GM12878 (cell line): Measurements from ENCODE around the gene COA1. TPM values are rescaled to one million over a fixed set of nuclear protein-coding genes. Genes with fewer than 3 reads are reported as not detected.

Experiments used
- ATAC-seq: fragments of 200-7000 bp; cut with Tn5 transposase; 3 replicates; pipeline ENCODE4 v1.9.1; 2020; ENCODE audit warnings: mild to moderate bottlenecking, moderate library complexity
- BruUV-seq: library from RNA; stranded (reverse); fragments of 400-500 nt; replicated peaks from 2 replicates; lab custom pipeline; 2021; lab: Mats Ljungman, UMichigan
- CTCF ChIA-PET: fragments of 300-600 bp; sonication (Branson Sonifier 250); formaldehyde crosslinking; extraction: SDS; loops from one replicate; lab custom pipeline; 2021; ENCODE audit warnings: inconsistent platforms; lab: Yijun Ruan, JAX
- POLR2A ChIA-PET: fragments of 350-600 bp; formaldehyde crosslinking; extraction: SDS; loops from one replicate; lab custom pipeline; 2021; ENCODE audit warnings: inconsistent platforms; lab: Charles Lee
- RAD21 ChIA-PET: fragments of 300-600 bp; sonication (Branson Sonifier 250); formaldehyde crosslinking; loops from one replicate; lab custom pipeline; 2023; ENCODE audit warnings: antibody characterized with exemption; ENCODE audit not compliant: unreplicated experiment; lab: Charles Lee
- SMC1A ChIA-PET: fragments of 300-600 bp; sonication (Branson Sonifier 250); formaldehyde crosslinking; loops from one replicate; lab custom pipeline; 2023; ENCODE audit not compliant: unreplicated experiment, uncharacterized antibody; lab: Charles Lee
- DNase-seq: peaks from one replicate; pipeline ENCODE4 v3.0.0-alpha.2; 2011; ENCODE audit warnings: low read depth, low spot score
- FAIRE-seq: peaks from 3 replicates; lab custom pipeline; 2011; peaks lifted over from hg19 to GRCh38; lab: Jason Lieb, UNC
- H2AFZ ChIP-seq: 2 replicates; pipeline ENCODE4 v1.6.0; 2011; ENCODE audit warnings: low read depth, low read length, control low read depth; ENCODE audit not compliant: control insufficient read depth
- H3K27ac ChIP-seq: 2 replicates; pipeline ENCODE4 v1.5.1; 2011; ENCODE audit warnings: control low read depth; ENCODE audit not compliant: control insufficient read depth, insufficient read depth
- H3K27me3 ChIP-seq, 2 experiments: replicated peaks in 1 of 2; 2 replicates each; pipeline versions ENCODE4 v1.6.0 to v1.6.1; 2011; ENCODE audit warnings: low read length in 1 of 2; ENCODE audit not compliant: control insufficient read depth in 2 of 2, insufficient read depth in 2 of 2
- H3K36me3 ChIP-seq, 2 experiments: 2 replicates each; pipeline ENCODE4 v1.5.1; 2011; ENCODE audit warnings: low read length in 1 of 2; ENCODE audit not compliant: control insufficient read depth in 2 of 2, insufficient read depth in 2 of 2
- H3K4me1 ChIP-seq: 2 replicates; pipeline ENCODE4 v1.6.1; 2011; ENCODE audit warnings: mild to moderate bottlenecking, low read length, moderate library complexity, mixed read lengths; ENCODE audit not compliant: control insufficient read depth, insufficient read depth
- H3K4me2 ChIP-seq: 2 replicates; pipeline ENCODE4 v1.6.0; 2011; ENCODE audit warnings: control low read depth; ENCODE audit not compliant: control insufficient read depth, insufficient read depth
- H3K4me3 ChIP-seq: fragments of 200-600 bp; sonication (generic); 2 replicates; pipeline ENCODE4 v1.5.1; 2016
- H3K79me2 ChIP-seq: 2 replicates; pipeline ENCODE4 v1.6.0; 2011; ENCODE audit warnings: low read length; ENCODE audit not compliant: control insufficient read depth, insufficient read depth
- H3K9ac ChIP-seq: 2 replicates; pipeline ENCODE4 v1.8.0; 2011; ENCODE audit warnings: low read length, control low read depth, mixed read lengths; ENCODE audit not compliant: control insufficient read depth, insufficient read depth
- H3K9me3 ChIP-seq: replicated peaks from 3 replicates; pipeline ENCODE4 v1.5.1; 2011; ENCODE audit warnings: mild to moderate bottlenecking, low read length; ENCODE audit not compliant: control insufficient read depth, insufficient read depth
- H4K20me1 ChIP-seq: 2 replicates; pipeline ENCODE4 v1.6.0; 2011; ENCODE audit not compliant: control insufficient read depth, insufficient read depth
- BMI1 ChIP-seq: fragments of 450-650 bp; IDR thresholded peaks from 2 replicates; pipeline ENCODE4 v1.6.1; 2016; ENCODE audit warnings: mild to moderate bottlenecking, moderate library complexity, borderline replicate concordance
- CBFB ChIP-seq: IDR thresholded peaks from 2 replicates; pipeline ENCODE4 v1.6.1; 2016; ENCODE audit warnings: antibody characterized with exemption, low read depth
- CBX5 ChIP-seq: sonication (generic); IDR thresholded peaks from 2 replicates; pipeline ENCODE4 v1.6.1; 2016; ENCODE audit warnings: low read depth, moderate library complexity, mild to moderate bottlenecking, inconsistent platforms
- CHD1 ChIP-seq: IDR thresholded peaks from 2 replicates; pipeline ENCODE4 v1.6.1; 2012; ENCODE audit warnings: low read depth, low read length, improper control_type of control experiment
- ESRRA ChIP-seq: IDR thresholded peaks from 2 replicates; pipeline ENCODE4 v1.6.1; 2012; ENCODE audit warnings: mild to moderate bottlenecking, low read length, improper control_type of control experiment
- ETV6 ChIP-seq, 2 experiments: fragments of 450-650 bp in 1 of 2; IDR thresholded peaks in 1 of 2; conservative IDR thresholded peaks in 1 of 2; 2 replicates each; pipeline ENCODE4 v1.6.1; 2014; ENCODE audit warnings: antibody characterized with exemption in 1 of 2, borderline replicate concordance in 1 of 2, low read depth in 1 of 2, mild to moderate bottlenecking in 1 of 2, moderate library complexity in 1 of 2
- GABPA ChIP-seq: IDR thresholded peaks from 2 replicates; pipeline ENCODE4 v1.6.1; 2014; ENCODE audit warnings: antibody characterized with exemption, low read depth, mild to moderate bottlenecking, inconsistent platforms
- KDM1A ChIP-seq: fragments of 200-600 bp; sonication (generic); IDR thresholded peaks from 2 replicates; pipeline ENCODE4 v1.6.1; 2016; ENCODE audit warnings: borderline replicate concordance
- LARP7 ChIP-seq: fragments of 450-650 bp; IDR thresholded peaks from 2 replicates; pipeline ENCODE4 v1.6.1; 2017; ENCODE audit warnings: mild to moderate bottlenecking
- MTA2 ChIP-seq: fragments of 450-650 bp; IDR thresholded peaks from 2 replicates; pipeline ENCODE4 v1.6.1; 2016; ENCODE audit warnings: low read depth, mild to moderate bottlenecking, moderate library complexity
- MTA3 ChIP-seq: IDR thresholded peaks from 2 replicates; pipeline ENCODE4 v1.6.1; 2012; ENCODE audit warnings: low read length, inconsistent platforms, borderline replicate concordance
- MYC ChIP-seq: IDR thresholded peaks from 2 replicates; pipeline ENCODE4 v1.6.1; 2011; ENCODE audit warnings: mild to moderate bottlenecking, low read length, moderate library complexity, inconsistent platforms; ENCODE audit not compliant: insufficient read depth, insufficient replicate concordance, insufficient read length, severe bottlenecking
- PML ChIP-seq: IDR thresholded peaks from 2 replicates; pipeline ENCODE4 v1.6.1; 2012; ENCODE audit warnings: low read length, inconsistent platforms
- POU2F2 ChIP-seq: IDR thresholded peaks from 3 replicates; pipeline ENCODE4 v1.6.1; 2011; ENCODE audit warnings: low read depth, mild to moderate bottlenecking, low read length, borderline replicate concordance
- RAD51 ChIP-seq: fragments of 450-650 bp; IDR thresholded peaks from 2 replicates; pipeline ENCODE4 v1.6.1; 2016; ENCODE audit warnings: moderate library complexity, mild to moderate bottlenecking, inconsistent platforms
- SIN3A ChIP-seq: IDR thresholded peaks from 2 replicates; pipeline ENCODE4 v1.6.1; 2012; ENCODE audit warnings: low read depth, low read length, improper control_type of control experiment
- STAT3 ChIP-seq: IDR thresholded peaks from 2 replicates; pipeline ENCODE4 v1.6.1; 2011; ENCODE audit warnings: low read depth, low read length, improper control_type of control experiment
- WGBS: methylation state at CpG from one replicate; pipeline ENCODE4 v1.1.6; 2016; ENCODE audit warnings: low lambda C conversion rate; ENCODE audit not compliant: insufficient replicate concordance, insufficient coverage; ENCODE audit errors: missing lambda C conversion rate; 5-methylcytosine and 5-hydroxymethylcytosine counted together
- in situ Hi-C: fragments of 300-500 bp; cut with MboI; formaldehyde crosslinking; loops from 9 replicates; pipeline ENCODE4 v1.14.3; 2018; ENCODE audit warnings: mixed read lengths
- intact Hi-C: fragments of 100-400 bp; cut with micrococcal nuclease; formaldehyde crosslinking; loops from one replicate; pipeline ENCODE4 v1.14.2; 2022; ENCODE audit not compliant: unreplicated experiment
- polyA plus RNA-seq, 11 experiments: library from polyadenylated mRNA; depleted of rRNA in 4 of 11; unstranded in 6 of 11; stranded (reverse) in 5 of 11; fragments of >200 nt; fragmentation: Nextera tagmentation in 4 of 11; fragmentation: Illumina TruSeq in 1 of 11; extraction: Ambion mirVana in 4 of 11; extraction: Trizol in 1 of 11; gene quantifications; 1 replicate in 1 of 11; 2 replicates in 10 of 11; pipeline versions ENCODE4 v1.2.1 to v1.2.3, GENCODE V29; 2011 to 2016; ENCODE audit warnings: inconsistent platforms in 2 of 11, missing spikeins in 2 of 11, low read depth in 1 of 11
- total RNA-seq, 4 experiments: library from RNA; depleted of rRNA in 3 of 4; stranded (reverse); fragments of >200 nt in 3 of 4; fragmentation: Illumina TruSeq in 1 of 4; extraction: Trizol in 1 of 4; gene quantifications; 2 replicates each; pipeline versions ENCODE4 v1.2.1 to v1.2.3, GENCODE V29; 2013 to 2021
- TF ChIP-seq, protein P1 (sequence below): IDR thresholded peaks from 2 replicates; pipeline ENCODE4 v1.6.1; 2011; ENCODE audit warnings: borderline replicate concordance, low read depth, mild to moderate bottlenecking, moderate library complexity, mixed read lengths, low read length; ENCODE audit not compliant: insufficient read depth; ENCODE audit errors: extremely low read length
- TF ChIP-seq, protein P2 (sequence below): fragments of 450-650 bp; IDR thresholded peaks from 2 replicates; pipeline ENCODE4 v1.6.1; 2017; ENCODE audit warnings: low read depth, mild to moderate bottlenecking, moderate library complexity
- TF ChIP-seq, protein P3 (sequence below): fragments of 450-650 bp; IDR thresholded peaks from 2 replicates; pipeline ENCODE4 v1.6.1; 2018; ENCODE audit warnings: mild to moderate bottlenecking, low read depth, moderate library complexity; ENCODE audit not compliant: partially characterized antibody

Gene COA1
- total and polyA plus RNA-seq, 10 of the 15 experiments (the other 5 are each of a cell fraction or from before 2014, with no cell fraction given): 83.1 to 258 (median 111) TPM

DNA sequence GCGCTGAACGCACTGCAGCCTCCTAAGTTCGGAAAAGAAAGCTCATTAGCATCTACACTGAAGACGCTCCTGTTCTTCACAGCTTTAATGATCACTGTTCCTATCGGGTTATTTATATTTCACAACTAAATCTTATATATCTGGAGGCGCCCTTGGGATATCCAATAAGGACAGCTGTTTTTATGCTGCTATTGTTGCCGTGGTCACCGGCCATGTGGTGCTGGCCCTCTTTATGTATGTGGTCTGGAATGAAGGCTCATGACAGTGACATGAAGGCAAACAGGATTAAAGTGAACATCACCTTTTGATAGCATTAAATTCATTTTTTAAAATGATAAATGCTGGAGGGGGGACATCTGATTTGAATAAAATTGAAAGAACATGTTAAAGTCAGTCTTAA lies 38.0 kb upstream of the COA1 start:
- peaks cover 23% of the 10 kb centered on the region for H3K4me1 ChIP-seq
- ChIA-PET SMC1A (interaction anchor here (1.1 kb wide), 1 partner anchor 16 kb away, joined by 3 read pairs; no protein-coding TSS in a partner anchor), POLR2A (interaction anchor here (1.6 kb wide), 1 partner anchor 9 kb away, joined by 6 read pairs; the partner anchor contains the start of gene BLVRA), RAD21 (interaction anchor here (1.5 kb wide), 1 partner anchor 30 kb away, joined by 3 read pairs; no protein-coding TSS in a partner anchor)
- peaks cover 22% of the 10 kb centered on the region for H3K79me2 ChIP-seq
- in situ Hi-C loops: no loop called here
- WGBS: 91% methylated on average over 8 of the region's 8 CpGs
- H2AFZ ChIP-seq: no peak overlapping the region
- H4K20me1 ChIP-seq: no peaks in the 10 kb centered on the region
- intact Hi-C loops: no loop called here
- H3K4me2 ChIP-seq: no peak overlapping the region
- BruUV-seq: no TSS peak
- H3K9me3 ChIP-seq: no peaks in the 10 kb centered on the region; the same call in 2 of the 3 replicates
- no peak overlapping the region for H3K27ac ChIP-seq
- no peak overlapping the region for H3K9ac ChIP-seq
- peaks cover 3 to 8% of the 10 kb centered on the region in 2 experiments; a peak in 3 of 4 replicates for H3K36me3 ChIP-seq
- no peaks in the 10 kb centered on the region for H3K27me3 ChIP-seq
- TF ChIP-seq, protein P1, sequence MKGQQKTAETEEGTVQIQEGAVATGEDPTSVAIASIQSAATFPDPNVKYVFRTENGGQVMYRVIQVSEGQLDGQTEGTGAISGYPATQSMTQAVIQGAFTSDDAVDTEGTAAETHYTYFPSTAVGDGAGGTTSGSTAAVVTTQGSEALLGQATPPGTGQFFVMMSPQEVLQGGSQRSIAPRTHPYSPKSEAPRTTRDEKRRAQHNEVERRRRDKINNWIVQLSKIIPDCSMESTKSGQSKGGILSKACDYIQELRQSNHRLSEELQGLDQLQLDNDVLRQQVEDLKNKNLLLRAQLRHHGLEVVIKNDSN: no peak
- TF ChIP-seq BMI1 (no peak), LARP7 (no peak), PML (no peak), MYC (no peak), CBFB (no peak), ESRRA (no peak), ETV6 (conservative IDR thresholded peaks at IDR 0.05 in 1 of 2, IDR thresholded peaks at IDR 0.05 in 1 of 2; ENCODE audit: borderline replicate concordance in 1 of 2, low read depth in 1 of 2) (no peak), POU2F2 (no peak), SIN3A (no peak), MTA3 (no peak), CHD1 (no peak), CBX5 (no peak), GABPA (no peak), RAD51 (no peak), KDM1A (no peak), MTA2 (no peak), STAT3 (no peak)
- TF ChIP-seq, protein P2, sequence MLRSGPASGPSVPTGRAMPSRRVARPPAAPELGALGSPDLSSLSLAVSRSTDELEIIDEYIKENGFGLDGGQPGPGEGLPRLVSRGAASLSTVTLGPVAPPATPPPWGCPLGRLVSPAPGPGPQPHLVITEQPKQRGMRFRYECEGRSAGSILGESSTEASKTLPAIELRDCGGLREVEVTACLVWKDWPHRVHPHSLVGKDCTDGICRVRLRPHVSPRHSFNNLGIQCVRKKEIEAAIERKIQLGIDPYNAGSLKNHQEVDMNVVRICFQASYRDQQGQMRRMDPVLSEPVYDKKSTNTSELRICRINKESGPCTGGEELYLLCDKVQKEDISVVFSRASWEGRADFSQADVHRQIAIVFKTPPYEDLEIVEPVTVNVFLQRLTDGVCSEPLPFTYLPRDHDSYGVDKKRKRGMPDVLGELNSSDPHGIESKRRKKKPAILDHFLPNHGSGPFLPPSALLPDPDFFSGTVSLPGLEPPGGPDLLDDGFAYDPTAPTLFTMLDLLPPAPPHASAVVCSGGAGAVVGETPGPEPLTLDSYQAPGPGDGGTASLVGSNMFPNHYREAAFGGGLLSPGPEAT: no peak
- TF ChIP-seq, protein P3, sequence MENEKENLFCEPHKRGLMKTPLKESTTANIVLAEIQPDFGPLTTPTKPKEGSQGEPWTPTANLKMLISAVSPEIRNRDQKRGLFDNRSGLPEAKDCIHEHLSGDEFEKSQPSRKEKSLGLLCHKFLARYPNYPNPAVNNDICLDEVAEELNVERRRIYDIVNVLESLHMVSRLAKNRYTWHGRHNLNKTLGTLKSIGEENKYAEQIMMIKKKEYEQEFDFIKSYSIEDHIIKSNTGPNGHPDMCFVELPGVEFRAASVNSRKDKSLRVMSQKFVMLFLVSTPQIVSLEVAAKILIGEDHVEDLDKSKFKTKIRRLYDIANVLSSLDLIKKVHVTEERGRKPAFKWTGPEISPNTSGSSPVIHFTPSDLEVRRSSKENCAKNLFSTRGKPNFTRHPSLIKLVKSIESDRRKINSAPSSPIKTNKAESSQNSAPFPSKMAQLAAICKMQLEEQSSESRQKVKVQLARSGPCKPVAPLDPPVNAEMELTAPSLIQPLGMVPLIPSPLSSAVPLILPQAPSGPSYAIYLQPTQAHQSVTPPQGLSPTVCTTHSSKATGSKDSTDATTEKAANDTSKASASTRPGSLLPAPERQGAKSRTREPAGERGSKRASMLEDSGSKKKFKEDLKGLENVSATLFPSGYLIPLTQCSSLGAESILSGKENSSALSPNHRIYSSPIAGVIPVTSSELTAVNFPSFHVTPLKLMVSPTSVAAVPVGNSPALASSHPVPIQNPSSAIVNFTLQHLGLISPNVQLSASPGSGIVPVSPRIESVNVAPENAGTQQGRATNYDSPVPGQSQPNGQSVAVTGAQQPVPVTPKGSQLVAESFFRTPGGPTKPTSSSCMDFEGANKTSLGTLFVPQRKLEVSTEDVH: no peak
- TF ChIP-seq, all 136 proteins: peak for 0
- ATAC-seq (no peak), DNase-seq (no peak), FAIRE-seq (no peak)
- CTCF ChIA-PET: interaction anchor here (2.2 kb wide), 1 partner anchor 17 kb away, joined by 6 read pairs; no protein-coding TSS in a partner anchor
- H3K4me3 ChIP-seq: no peak overlapping the region
